HG03565 (cell line): ENCODE data around the gene DIP2C.
"Not testable (repeated sequence)": the region's sequence is repeated elsewhere in the genome, so short reads cannot be mapped to it uniquely, and the experiment has no call there.

ENCODE experiments used
- ATAC-seq: cut with Tn5 transposase; IDR thresholded peaks from one replicate; pipeline ENCODE4 v1.9.1; 2021; ENCODE audit warnings: mild to moderate bottlenecking, moderate library complexity; ENCODE audit not compliant: unreplicated experiment

The DIP2C gene

DNA sequence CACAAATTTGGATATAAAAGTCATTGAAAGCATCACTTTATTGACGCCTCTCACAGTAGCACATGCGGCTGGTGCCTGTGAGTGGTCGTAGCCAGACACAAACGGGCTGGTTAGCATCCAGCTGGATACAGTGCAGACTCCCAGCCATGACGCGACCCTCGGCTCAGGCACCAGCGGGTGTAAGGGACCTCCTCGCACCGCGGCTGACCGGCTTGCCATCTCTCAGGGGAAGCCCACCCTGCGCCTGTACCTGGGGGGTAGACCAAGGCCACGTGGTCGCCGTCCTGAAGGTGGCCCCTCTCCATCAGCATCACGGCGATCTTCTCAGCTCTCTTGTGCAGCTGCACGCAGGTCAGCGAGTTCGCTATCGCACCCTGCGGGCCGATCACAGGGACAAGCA, 340.4 kb downstream of the DIP2C start:
- no peak for ATAC-seq

DNA sequence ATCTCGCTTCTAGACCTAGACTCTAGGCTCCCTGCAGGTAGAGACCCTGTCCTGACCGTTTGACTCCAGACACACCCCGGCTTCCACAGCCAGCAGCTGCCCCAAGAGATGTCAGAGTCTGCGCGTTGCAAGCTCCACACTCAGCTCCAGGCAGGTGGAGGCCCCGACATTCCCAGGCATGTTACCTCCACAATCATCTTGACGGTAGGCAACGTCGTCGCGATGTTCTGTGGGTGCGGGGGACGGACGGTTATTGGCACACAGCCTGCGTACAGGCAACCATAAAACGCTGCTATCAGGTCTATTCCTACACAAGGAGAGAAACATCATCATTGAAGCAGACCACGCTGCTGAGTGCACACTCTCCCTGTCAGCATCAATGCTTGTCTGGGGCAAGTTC, 341.0 kb downstream of the DIP2C start:
- no peak for ATAC-seq

DNA sequence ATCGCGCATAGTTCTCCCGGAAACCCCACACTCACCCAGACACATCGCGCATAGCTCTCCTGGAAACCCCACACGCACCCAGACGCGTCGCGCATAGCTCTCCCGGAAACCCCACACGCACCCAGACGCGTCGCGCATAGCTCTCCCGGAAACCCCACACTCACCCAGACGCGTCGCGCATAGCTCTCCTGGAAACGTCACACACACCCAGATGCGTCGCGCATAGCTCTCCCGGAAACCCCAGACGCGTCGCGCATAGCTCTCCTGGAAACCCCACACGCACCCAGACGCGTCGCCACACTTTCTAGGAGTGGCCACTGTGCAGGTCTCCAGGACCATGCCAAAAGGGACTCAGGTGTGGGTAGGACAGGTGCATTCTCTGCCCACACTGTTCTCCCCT, 341.7 kb downstream of the DIP2C start:
- not testable (repeated sequence) for ATAC-seq

DNA sequence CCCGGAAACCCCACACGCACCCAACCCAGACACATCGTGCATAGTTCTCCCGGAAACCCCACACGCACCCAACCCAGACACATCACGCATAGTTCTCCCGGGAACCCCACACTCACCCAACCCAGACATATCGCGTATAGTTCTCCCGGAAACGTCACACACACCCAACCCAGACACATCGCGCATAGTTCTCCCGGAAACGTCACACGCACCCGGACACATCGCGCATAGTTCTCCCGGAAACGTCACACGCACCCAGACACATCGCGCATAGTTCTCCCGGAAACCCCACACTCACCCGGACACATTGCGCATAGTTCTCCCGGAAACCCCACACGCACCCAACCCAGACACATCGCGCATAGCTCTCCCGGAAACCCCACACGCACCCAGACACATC, 342.3 kb downstream of the DIP2C start:
- not testable (repeated sequence) for ATAC-seq

DNA sequence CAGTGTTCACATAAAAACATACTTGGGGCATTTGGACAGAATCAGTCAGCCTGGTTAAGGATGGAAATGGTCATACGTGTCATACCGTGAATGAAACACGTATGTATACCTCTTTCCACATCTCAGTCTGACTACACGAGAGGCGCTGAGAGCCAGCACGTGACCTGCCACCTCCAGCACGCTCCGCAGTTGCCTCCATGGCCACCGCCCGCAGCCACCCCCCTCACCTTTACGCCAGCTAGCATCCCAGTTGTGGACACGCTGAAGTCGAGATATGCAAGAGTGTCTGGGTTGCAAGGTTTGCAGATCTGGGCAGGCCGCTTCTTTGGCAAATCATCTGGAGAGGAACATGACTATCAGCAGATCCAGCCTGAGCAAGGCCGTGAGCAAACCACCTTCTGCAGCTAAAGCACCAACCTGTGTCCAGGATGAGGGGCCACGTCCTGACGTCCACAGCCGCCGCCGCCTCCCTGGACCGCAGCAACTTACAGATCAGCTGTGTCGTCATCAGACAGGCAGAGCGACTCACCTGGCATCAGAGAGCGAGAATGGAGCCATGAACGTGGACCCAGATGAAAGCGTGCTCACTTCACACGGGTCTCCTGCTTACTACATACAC, 344.8 kb downstream of the DIP2C start:
- no peak for ATAC-seq

DNA sequence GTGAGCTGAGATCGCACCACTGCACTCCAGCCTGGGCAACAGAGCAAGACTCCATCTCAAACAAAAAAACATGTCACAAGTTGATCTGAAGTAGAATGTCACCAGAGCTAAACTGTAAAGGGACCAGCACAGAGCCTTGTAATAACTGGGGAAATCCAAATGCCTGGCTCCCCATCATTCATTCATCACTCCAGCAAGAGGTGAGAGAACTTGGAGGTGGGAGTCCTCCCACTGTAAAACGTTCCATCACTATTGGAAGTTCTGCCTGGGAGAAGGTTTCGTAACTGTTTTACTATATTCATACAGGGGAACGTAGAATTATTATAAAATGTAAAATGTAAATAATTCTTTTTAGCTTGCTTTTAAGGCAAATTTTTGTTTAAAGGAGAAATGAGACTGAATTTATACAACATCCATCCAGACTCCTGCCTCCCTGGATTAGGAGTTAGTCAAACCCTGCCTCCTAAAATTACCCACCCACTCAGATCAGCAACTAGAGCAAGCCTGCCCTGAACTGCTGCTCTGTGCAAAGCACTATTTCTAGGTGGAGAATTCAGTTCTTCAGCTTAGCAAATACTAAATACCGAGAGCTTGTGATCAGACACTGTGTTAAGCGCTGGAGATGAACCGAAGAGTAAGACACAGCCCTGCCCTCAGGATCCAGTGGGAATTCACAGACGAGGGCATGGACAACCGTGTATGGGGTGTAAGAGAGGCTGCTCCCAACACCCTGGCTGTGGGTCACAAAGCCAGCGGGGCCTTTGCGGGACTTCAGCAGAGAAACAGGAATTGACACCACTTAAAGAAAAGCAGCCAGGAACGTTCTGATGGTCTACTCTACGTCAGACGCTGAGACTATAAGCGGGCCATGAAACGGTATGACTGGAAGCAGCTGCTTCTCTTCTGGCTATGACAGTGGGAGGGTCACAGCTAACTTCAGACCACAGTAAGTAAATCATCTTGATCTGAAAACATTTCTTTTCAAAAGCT, 345.9 kb downstream of the DIP2C start:
- ATAC-seq = no peak

DNA sequence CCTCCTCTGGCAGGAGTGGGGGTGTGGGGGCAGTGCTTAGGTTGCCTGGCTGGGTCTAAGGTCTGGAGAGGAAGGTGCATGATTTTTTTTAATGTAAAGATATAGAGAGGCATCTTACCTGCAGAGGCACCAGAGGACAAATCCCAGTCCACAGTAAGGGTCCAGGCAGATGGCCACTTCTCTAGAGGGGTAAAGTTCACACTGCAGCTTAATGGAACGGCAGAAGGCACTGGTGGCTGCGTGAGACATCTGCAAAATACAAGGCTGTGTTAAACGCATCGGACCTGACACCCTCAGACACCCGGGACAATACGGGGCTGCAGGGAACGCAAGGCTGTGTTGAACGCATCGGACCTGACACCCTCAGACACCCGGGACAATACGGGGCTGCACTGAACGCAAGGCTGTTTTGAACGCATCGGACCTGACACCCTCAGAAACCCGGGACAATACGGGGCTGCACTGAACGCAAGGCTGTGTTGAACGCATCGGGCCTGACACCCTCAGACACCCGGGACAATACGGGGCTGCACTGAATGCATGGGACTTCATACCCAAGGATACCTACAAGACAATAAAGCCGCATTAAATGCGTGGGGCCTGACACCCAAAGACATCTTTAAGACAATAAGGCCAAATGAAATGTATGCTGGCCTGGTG, 348.3 kb downstream of the DIP2C start:
- ATAC-seq = no peak

DNA sequence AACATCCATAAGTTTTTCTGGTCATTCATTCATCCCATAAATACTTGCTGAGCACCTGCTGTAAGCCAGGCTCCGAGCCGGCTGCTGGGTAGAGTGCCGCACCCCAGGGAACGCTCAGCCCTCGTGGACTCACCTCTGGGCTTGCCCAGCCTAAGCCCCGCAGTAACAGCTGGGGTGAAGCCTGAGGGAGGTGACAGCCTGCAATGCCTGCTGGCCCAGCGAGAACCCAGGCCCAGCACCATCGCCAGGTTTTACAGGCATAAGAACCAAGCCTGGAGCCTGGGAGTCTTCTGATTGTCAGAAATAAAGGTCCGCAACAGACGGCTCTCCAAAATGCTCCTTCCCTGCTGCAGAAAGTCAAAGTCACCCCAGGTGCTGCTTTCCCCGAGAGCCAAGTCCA, 348.8 kb downstream of the DIP2C start:
- ATAC-seq = no peak

DNA sequence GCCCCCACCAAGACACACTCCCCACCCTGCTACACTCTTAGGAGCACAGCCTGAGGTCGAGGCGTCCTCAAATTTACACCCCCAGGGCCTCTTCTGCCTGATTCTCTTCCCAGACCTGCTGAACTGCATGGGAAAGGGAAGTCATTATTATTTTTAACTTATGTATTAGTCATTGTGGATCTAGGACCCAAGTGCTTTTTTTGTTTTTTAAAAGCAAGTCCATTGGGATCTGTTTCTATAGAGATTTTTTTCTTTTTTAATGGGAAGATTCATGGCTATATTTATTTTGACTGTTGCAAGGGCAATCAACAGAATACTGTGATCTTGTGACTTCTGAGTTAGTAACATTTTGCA, 350.5 kb downstream of the DIP2C start:
- no peak for ATAC-seq

DNA sequence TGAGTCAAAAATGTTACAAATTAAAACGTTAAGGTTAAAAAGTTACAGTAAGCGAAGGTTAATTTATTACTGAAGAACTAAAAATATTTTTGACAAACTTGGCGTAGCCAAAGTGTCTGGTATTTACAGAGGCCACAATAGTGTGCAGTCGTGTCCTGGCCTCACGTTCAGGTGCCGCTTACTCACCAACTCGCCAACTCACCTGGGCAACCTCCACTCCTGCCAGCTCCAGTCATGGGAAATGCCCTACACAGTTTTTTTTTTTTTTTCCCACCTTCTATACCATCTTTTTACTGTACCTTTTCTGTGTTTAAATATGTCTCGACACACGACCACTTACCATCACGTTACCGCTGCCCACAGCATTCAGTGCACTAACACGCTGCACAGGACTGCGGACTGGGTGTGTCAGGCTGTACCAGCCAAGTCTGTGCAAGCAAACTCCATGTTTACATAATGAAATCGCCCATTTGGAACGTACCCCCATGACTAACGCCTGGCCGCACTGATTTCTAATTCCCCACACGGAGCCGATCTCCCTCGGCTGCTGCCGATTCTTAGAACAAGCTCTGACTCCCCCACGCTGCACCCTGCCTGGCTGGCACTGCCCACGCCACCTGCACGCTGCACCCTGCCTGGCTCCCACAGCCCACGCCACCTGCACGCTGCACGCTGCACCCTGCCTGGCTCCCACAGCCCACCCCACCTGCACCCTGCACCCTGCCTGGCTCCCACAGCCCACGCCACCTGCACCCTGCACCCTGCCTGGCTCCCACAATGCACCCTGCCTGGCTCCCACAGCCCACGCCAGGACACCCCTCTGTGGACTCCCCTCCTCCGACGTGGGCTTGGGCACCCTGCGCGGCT, 351.1 kb downstream of the DIP2C start:
- no peak for ATAC-seq

DNA sequence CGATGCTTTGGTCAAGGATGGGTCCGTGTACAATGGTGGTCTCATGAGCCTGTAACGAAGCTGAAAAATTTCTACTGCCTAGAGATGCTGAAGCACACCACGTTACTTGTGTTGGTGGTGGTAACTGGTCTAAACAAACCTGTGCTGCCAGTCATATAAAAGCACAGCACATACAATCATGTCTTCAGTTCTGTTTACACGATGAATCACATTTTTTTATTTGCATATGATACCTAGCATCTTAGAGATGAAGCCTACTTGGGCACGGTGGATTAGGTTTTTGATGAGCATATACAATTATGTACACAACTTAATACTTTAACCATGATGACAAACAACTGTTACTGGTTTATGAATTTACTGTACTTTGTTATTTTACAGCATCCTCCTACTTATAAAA, 353.2 kb downstream of the DIP2C start:
- no peak for ATAC-seq

DNA sequence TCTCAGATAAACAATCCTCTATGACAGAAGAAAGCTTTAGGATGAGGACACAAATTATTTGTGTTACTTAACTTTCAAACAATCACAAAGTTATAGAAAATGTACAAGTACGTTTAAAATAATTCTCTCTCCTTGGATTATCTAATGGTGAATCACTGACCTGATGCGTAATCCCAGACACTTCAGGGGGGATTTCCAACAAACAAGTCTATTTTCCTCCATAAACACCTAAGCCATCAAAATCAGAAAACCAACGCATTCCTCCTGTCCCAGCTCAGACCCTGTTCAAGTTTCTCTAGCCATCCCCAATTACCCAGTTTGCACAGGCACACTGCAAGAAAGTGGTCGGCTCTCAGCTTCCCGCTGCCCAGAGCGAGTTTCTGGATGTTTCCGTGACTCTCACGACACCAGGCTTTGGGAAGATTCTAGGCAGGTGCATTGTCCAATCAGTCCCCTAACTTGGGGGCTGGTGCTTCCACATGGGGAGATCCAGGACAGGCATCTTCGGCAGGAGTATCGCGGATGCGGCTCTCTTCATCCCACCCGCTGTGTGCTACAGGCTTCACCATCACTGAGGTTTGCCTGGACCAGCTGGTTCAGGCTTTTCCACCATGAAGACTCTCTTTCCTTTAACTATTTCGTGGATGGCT, 354.2 kb downstream of the DIP2C start:
- no peak for ATAC-seq

DNA sequence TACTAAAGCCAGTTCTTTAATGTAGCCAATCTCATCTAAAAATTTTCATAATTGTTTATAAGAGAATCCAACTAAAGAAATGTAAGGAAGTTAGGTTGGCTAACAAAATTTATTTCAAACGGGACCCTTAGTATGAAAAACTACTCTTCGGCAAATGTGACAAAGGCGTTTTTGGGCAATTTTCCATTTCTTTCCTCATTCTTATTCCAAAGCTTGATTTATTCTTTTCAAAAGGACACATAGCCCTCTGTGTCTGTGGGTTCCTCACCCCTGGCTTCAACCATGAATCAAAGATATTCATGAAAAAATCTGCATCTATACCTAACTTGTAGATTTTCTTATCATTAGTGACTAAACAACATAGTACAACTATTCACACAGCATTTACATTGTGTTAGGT, 358.3 kb downstream of the DIP2C start:
- ATAC-seq = no peak

DNA sequence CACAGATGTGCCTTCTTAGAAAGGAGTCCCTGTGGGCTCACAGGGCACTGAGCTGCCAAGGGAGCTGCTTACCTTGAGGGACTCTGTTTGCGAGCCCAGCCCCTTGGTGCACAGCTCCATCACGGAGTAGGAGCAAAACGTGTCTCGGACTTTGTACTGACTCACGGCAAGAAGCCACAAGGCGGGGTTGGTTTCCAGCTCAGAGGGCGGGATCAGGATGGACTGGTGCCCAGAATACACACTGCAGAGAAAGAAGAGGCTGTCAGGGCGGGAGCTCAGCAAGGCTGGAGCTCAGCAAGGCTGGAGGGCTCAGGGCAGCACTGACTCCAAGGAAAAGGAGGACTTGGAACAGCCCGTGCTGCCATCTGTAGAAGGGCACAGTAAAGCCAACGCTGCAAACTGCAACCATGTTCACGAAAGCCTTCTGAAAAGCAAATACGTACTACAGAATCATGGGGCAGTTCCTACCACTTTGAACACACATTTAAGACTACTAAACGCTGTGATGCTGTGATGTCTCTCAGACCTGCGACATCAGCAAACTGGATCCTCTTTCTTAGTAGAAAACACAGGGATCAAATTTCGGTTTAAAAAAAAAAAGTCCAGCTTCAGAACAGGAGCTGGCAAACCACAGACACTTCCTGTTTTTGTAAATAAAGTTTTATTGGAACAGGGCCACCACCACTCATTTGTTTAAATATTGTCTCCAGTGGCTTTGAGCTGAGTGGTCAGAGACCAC, 359.9 kb downstream of the DIP2C start:
- no peak for ATAC-seq

DNA sequence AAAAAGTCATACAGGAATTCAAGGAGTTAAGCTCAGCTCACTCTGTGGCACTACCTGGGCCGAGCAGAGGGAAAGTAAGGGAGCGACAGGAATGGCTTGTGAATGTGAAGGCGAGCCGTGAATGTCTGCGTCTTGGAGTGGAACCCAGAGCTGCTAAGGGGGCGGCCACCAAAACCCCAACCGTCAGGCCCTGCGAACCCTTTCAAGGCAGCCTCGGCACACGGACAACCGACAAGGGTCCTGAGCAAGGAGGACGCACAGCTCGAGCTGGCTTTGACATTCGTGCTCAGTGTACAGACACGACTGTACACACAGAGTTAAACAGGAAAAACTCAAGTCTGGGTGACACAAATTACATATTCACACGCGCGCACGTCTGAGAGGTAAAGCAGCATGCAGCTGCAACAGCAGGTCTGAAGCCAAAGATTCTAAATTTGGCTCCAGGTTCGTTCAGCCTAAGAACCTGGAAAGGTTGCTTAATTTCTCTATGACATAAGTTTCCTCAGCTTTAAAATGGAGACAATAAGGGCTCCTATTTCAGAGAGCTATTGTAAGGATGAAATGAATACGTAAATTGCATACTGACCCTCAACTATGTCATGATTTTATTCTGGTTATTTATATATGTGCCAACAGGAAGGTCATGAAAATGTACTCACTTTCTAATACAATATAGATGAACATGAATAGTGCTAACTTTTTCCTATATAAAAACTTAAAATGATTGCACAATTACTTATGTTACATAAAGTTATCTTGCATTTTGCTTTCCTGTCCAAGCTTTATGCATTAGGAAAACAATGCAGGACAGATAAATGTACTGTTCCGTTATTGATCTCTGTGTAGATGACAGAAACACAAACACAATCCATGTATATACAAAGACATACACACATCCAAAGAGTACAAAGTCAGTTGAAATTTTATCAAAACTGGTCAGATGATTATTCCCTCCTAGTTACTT, 361.3 kb downstream of the DIP2C start:
- ATAC-seq = no peak

DNA sequence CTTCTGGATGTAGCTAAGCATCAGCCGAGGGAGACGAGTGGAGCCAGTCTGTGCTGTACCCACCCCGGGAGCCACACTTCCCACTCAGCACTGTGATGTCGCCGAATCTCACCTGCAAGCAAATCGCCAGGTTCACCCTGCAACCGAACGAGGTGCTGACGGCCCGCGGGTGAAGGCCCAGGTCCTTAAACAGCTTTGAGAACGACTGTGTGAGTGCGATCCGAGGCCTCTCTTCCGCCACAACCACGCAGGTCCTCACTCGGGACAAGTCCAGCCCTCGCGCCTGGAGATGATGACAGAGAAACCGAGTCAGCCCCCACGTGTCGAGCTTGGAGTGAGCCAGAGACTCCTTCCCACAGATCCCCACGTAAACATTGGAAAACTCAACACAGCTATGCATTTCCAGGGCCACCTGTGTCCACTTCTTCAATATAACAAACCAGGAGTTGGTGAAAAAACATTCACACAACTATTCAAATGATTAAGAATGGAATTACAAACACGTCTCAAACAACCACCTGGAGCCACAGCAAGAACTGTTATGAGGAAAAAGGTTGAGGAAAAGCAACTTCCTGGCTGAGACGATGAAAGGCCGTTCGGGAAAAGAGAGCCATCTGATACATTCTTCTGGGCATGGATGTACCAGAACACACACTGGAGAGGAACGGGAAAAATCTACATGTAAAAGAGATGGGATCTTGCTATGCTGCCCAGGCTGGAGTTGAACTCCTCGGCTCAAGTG, 362.4 kb downstream of the DIP2C start:
- ATAC-seq = no peak

DNA sequence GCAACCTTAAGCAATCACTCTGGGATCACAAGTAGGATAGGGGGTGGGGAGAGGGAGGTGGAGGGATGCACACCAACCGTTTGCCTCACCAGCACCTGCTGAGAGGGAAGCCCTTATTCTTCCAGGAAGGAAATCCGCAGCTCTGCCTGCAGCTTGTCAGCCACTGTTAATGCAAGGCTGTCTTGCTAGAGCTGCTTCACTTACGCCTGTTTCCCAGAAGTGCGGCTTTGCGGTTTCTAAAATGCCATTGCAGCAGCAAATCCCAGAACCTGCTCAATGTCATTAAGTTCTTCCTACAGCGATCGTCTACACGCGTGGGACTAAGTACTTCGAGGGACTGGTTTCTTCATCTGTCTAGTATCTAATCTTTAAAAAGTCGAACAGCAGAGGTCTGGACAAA, 363.1 kb downstream of the DIP2C start:
- ATAC-seq = no peak

DNA sequence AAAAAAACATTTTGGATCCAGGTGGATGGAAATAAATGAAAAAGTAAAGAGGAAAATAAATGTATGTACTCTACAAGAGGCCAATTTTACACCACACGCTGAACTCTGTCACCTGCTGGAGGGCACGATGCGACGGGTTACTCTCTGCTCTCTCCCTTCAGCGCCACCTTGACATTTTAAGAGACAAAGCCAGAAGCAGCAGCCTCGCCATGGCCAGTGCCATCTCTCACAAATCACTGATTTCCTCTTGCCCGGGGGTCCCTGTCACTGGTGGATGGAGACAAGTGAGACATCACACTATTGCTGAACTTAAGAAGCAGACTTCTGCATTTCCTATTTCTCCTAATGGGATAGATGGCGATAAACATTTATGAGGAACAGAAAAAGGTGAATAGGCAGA, 364.2 kb downstream of the DIP2C start:
- ATAC-seq = no peak
